Fibroblast of pulmonary artery (primary cell): ENCODE data around the gene ZNF444.
"Not testable (repeated sequence)": the region's sequence is repeated elsewhere in the genome, so short reads cannot be mapped to it uniquely, and the experiment has no call there.

Experiments
- DNase-seq: peaks from one replicate; pipeline ENCODE4 v3.0.0-alpha.2; 2010; ENCODE audit warnings: low read depth
- H3K4me3 ChIP-seq: replicated peaks from 2 replicates; pipeline ENCODE4 v1.5.1; 2011; ENCODE audit warnings: low read depth, mild to moderate bottlenecking, control low read depth, low read length, moderate library complexity
- TF ChIP-seq, protein P1 (sequence below): IDR thresholded peaks from 2 replicates; pipeline ENCODE4 v1.5.1; 2011; ENCODE audit warnings: mild to moderate bottlenecking, control low read depth, low read length, inconsistent platforms; ENCODE audit errors: missing control alignments

The ZNF444 gene

DNA sequence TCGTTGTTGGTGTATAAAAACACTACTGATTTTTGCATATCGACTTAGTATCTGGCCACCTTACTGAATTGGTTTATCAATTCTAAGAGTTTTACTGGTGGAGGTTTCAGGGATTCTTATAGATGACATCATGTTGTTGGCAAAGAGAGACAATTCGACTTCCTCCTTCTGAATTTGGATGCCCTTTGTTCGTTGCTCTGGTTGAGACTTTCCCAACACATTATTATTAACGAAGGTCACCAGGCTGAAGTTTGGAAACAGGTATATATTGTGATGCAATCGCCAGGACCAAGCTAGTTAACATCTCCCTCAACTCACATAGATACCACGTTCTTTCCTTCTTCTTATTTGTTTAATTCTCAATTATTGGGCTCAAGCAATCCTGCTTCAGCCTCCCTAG, 58.6 kb downstream of the ZNF444 start:
- TF ChIP-seq, protein P1, sequence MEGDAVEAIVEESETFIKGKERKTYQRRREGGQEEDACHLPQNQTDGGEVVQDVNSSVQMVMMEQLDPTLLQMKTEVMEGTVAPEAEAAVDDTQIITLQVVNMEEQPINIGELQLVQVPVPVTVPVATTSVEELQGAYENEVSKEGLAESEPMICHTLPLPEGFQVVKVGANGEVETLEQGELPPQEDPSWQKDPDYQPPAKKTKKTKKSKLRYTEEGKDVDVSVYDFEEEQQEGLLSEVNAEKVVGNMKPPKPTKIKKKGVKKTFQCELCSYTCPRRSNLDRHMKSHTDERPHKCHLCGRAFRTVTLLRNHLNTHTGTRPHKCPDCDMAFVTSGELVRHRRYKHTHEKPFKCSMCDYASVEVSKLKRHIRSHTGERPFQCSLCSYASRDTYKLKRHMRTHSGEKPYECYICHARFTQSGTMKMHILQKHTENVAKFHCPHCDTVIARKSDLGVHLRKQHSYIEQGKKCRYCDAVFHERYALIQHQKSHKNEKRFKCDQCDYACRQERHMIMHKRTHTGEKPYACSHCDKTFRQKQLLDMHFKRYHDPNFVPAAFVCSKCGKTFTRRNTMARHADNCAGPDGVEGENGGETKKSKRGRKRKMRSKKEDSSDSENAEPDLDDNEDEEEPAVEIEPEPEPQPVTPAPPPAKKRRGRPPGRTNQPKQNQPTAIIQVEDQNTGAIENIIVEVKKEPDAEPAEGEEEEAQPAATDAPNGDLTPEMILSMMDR: no peak

DNA sequence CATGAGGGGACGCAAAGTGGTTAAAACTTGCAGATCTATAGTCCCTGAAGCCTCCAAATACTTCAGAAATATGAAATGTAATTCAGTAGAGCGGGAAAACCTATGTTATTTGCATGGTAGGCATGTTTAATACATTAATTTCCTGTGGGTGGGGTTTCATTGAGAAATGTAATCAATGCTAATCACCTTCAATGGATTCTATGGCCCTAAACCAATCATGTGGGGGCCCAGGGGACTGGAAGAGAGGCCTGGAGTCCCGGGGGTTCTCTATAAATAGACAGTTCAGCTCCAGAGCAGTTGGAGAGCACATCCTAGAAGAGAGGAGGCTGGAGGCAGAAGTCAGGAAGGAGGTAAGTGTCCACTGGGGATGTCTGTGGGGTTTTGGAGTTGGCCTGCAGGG, 60.9 kb downstream of the ZNF444 start, which contains the start of gene ZSCAN5C:
Gene ZSCAN5C (plus strand): TSS at position 301 of the 400 bp plus-strand sequence. CDS start 3,641 bp downstream, outside the sequence.
- H3K4me3 ChIP-seq: no peak within 1 kb of the TSS
- TF ChIP-seq, protein P1: no peak
- no peak for DNase-seq

More for the DNA sequence above, 58.6 kb downstream of the ZNF444 start:
- DNase-seq: no peak
- no peak overlapping the region for H3K4me3 ChIP-seq

DNA sequence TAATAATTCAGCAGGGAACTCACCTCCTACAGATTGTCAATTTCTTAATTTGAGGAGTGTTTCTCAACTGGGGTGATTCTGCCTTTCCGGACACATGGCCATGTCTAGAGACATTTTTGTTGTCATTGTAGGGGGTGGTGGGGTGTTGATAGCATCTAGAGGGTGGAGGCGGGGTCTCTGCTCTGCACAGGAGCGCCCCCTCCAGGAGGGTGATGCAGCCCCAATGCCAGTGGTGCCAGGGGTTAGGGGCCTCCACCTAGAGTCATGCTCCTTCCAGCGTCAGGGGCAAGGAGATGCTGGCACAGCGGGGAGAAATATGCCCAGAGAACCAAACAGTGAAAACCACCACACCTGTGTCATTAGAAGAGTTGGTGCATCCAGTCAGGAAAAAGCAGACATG, 66.5 kb downstream of the ZNF444 start:
- not testable (repeated sequence) for DNase-seq, H3K4me3 ChIP-seq

DNA sequence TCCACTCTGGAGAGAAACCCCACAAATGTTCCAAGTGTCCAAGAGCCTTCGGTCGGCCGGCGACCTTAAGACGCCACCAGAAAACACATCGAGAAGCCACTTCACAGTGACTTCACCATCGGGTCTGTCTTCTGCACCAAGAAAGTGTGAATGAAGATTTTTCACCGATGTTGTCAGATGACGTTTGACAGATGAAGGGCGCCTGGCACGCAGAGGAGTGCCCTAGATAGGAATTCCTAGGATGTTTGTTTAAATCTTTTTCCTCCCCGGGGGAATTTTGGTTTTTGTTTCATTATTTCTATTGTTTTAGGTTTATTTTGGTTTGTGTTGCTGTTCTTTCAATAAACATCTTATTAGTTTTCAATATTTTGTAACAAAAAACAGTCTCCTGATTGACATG, 68.0 kb downstream of the ZNF444 start:
- no peak overlapping the region for H3K4me3 ChIP-seq
- TF ChIP-seq, protein P1: no peak
- DNase-seq: no peak

DNA sequence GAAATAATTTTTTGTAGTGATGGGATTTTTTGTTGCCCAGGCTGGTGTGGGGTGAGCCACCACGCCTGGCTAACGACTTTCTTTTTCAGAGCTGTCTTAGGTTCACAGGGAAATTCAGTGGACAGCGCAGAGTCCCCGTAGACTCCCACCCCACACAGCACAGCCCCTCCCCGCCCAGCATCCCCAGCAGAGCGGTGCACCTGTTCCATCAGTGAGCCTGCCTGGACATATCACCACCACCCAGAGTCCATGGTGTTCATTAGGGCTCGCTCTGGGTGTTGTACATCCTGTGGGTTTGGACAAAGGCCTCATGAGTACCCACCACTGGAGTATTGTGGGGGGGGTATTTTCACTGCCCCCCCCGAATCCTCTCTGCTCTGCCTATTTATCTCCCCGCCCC, 68.9 kb downstream of the ZNF444 start:
- not testable (repeated sequence) for H3K4me3 ChIP-seq, DNase-seq
